Testis (tissue), 3 donors: ENCODE results near the gene BMP5. TPM values are rescaled to one million over a fixed set of nuclear protein-coding genes. Genes with fewer than 3 reads are reported as not detected.

Experiments used
- DNase-seq: peaks from one replicate; pipeline ENCODE4 v3.0.0-alpha.2; 2019
- H3K27ac ChIP-seq, 2 donors: fragments of 200-600 bp; sonication (generic); one replicate each; pipeline ENCODE4 v1.5.1; 2019
- H3K27me3 ChIP-seq: fragments of 200-600 bp; sonication (generic); one replicate; pipeline ENCODE4 v1.5.1; 2019
- H3K36me3 ChIP-seq: fragments of 200-600 bp; sonication (generic); one replicate; pipeline ENCODE4 v1.5.1; 2017; ENCODE audit warnings: low read depth; ENCODE audit errors: missing control alignments
- H3K4me1 ChIP-seq: fragments of 200-600 bp; sonication (generic); one replicate; pipeline ENCODE4 v1.5.1; 2019
- H3K4me3 ChIP-seq, 2 donors: fragments of 200-600 bp; sonication (generic); one replicate each; pipeline ENCODE4 v1.5.1; 2017 to 2019
- H3K9me3 ChIP-seq: fragments of 200-600 bp; sonication (generic); one replicate; pipeline ENCODE4 v1.5.1; 2017
- POLR2A ChIP-seq: fragments of 450-650 bp; IDR thresholded peaks from one replicate; pipeline ENCODE4 v1.6.1; 2017; ENCODE audit warnings: antibody characterized with exemption, mild to moderate bottlenecking, moderate library complexity
- WGBS, 2 donors: methylation state at CpG; one replicate each; pipeline ENCODE4 v1.1.5; 2018; 5-methylcytosine and 5-hydroxymethylcytosine counted together
- intact Hi-C: fragments of 100-400 bp; cut with DNase I; formaldehyde crosslinking; loops from one replicate; pipeline ENCODE4 v1.15.1; 2023; ENCODE audit warnings: low total_unique reads
- polyA plus RNA-seq: library from polyadenylated mRNA; stranded (reverse); fragments of 350-450 nt; fragmentation: Illumina TruSeq; extraction: RNeasy Lipid Tissue Mini Kit (QIAGEN cat#74804); gene quantifications from one replicate; pipeline ENCODE4 v1.2.3, GENCODE V29; 2014; ENCODE audit warnings: low read depth, low replicate concordance; ENCODE audit not compliant: insufficient read depth
- total RNA-seq, 2 donors: library from RNA; depleted of rRNA; stranded (reverse); fragments of >200 nt; gene quantifications; one replicate each; pipeline ENCODE4 v1.2.3, GENCODE V29; 2016
- TF ChIP-seq, protein P1 (sequence below), 3 experiments: fragments of 450-650 bp in 2 of 3; fragments of 200-600 bp in 1 of 3; sonication (generic) in 1 of 3; IDR thresholded peaks; one replicate each; pipeline ENCODE4 v1.5.1; 2016 to 2019; ENCODE audit warnings: antibody characterized with exemption in 3 of 3, mild to moderate bottlenecking in 2 of 3, moderate library complexity in 1 of 3

BMP5 gene
- total and polyA plus RNA-seq, 3 donors from 2014 or later = 0.06 to 0.12 TPM; not detected in 1

DNA sequence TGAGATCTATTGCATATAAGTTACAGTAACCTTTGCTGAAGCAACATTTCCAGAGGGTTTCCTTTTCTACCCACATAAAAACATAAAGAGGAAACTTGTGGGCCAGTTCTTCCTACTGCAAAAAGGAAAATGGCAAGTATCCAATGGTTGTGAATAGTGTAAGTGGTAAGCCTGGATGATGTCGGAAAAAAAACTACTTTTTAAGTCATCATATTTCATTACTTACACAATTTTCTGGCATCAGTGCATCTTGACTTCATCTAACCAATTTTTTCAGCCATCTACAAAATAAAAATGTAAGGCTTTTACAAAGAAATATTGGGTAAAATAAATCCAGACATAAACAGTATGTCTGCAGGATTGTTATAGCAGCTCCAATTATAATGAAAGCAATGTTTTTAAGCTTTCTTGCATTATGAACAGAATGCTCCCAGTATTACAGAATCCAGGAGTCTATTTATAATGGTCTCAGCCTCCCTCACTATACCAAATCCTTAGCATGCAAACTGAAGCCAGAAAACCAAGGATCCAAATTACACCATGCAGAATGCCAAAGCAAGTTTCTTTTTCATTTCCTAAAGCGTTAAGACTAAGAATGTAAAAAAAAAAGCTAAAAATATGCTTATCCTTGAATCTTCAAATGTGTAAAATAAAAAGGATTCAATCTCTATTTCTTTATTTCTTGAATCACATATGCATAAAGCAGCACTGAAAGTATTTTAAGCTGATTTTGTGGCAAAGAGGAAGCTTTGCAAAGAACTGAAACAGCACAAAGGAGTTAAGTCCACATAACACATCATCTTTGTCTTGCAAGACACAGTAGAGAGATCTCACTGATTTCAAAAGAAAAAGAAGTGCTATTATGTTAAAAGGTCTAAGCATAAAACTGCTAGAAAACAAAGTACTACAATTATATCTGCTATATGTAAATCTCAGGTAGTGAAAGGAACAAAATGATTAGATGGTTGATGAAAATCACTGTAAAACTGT lies 169.6 kb downstream of the BMP5 start:
- Histone ChIP-seq H3K4me3 (no peak overlapping the region), H3K4me1 (no peaks in the 10 kb centered on the region), H3K9me3 (no peaks in the 10 kb centered on the region), H3K36me3 (no peaks in the 10 kb centered on the region), H3K27ac (no peak overlapping the region), H3K27me3 (no peaks in the 10 kb centered on the region)
- DNase-seq = no peak
- TF ChIP-seq, protein P1, sequence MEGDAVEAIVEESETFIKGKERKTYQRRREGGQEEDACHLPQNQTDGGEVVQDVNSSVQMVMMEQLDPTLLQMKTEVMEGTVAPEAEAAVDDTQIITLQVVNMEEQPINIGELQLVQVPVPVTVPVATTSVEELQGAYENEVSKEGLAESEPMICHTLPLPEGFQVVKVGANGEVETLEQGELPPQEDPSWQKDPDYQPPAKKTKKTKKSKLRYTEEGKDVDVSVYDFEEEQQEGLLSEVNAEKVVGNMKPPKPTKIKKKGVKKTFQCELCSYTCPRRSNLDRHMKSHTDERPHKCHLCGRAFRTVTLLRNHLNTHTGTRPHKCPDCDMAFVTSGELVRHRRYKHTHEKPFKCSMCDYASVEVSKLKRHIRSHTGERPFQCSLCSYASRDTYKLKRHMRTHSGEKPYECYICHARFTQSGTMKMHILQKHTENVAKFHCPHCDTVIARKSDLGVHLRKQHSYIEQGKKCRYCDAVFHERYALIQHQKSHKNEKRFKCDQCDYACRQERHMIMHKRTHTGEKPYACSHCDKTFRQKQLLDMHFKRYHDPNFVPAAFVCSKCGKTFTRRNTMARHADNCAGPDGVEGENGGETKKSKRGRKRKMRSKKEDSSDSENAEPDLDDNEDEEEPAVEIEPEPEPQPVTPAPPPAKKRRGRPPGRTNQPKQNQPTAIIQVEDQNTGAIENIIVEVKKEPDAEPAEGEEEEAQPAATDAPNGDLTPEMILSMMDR (IDR thresholded peaks at IDR 0.05) = no peak
- TF ChIP-seq POLR2A = no peak
- intact Hi-C loops = no loop called here
- 73 to 75% methylated on average over 2 of the region's 2 CpGs for WGBS, 2 donors

DNA sequence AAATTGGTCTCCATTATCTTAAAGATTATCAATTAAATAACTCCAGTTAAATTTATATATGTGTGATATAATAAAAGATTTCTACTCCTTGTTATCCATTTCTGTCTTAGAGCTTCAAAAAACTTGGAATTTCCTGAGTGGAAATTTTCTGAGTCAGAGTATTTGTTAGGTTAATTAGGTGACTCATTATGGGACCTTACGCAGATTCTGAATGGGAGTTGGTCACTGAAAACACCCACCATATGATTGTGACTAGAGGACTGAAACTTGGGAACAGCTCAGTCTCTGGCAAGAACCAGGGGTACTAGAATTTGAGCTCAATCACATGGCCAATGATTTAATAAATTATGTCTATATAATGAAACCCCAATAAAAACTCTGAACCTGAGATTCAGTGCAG lies 171.0 kb downstream of the BMP5 start:
- Histone ChIP-seq H3K4me3 (no peak overlapping the region), H3K4me1 (no peaks in the 10 kb centered on the region), H3K36me3 (no peaks in the 10 kb centered on the region), H3K27ac (no peak overlapping the region), H3K9me3 (no peaks in the 10 kb centered on the region), H3K27me3 (no peaks in the 10 kb centered on the region)
- no peak for TF ChIP-seq POLR2A
- TF ChIP-seq, protein P1 (IDR thresholded peaks at IDR 0.05) = no peak
- WGBS, 2 donors = 76 to 80% methylated on average over 1 of the region's 1 CpG
- intact Hi-C loops = no loop called here
- DNase-seq = no peak
